Loucy (cell line): ENCODE measurements around the gene NGFR.

Source experiments
- CTCF ChIP-seq: fragments of 200-600 bp; sonication (generic); conservative IDR thresholded peaks from 2 replicates; pipeline ENCODE4 v1.5.1; 2014; ENCODE audit warnings: mild to moderate bottlenecking, antibody characterized with exemption, low read length
- EZH2phosphoT487 ChIP-seq: fragments of 200-600 bp; IDR thresholded peaks from 2 replicates; pipeline ENCODE4 v1.6.1; 2018; ENCODE audit warnings: antibody characterized with exemption, mild to moderate bottlenecking, moderate library complexity, borderline replicate concordance

DNA sequence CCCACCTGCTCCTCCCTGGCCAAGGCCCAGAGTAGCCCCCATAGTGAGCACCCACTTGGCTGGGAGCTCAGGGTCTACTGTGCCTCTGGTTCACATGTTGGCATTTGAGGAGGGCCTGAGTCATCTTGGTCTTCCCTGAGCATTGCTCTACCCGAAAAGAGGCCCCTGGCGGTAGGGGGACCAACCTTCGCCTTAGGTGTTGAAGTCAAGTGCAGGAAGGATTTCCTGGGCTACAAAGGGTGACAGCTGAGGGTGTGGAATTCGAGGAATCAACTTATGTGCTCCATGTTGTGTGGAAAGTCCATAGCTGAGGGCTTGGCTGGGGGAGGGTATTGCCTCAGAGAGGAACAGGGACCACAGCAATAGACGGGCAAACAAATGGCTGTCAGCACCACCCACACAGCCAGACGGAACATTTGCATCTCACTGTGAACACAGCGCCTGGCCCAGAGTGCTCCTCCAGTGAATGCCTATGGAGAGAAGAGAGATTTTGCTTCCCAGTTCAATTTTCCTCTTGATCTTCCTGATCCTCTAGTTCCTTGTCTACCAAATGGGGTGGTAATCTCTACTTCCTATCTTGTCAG is 35.6 kb upstream of the NGFR start:
- TF ChIP-seq CTCF (no peak), EZH2phosphoT487 (no peak)
